ENCODE data around the gene STK33.

The STK33 gene

GRCh38 chr11:8403310-8403709 is 190.7 kb downstream of the STK33 start:
- no peaks in the 10 kb centered on the region for H3K36me3 ChIP-seq (ENCODE audit: insufficient read depth, low read length)
- H3K9ac ChIP-seq (ENCODE audit: low read length) = no peak overlapping the region
- H3K27me3 ChIP-seq (ENCODE audit: control insufficient read depth in 1 of 2, insufficient read depth in 2 of 2, low read length in 2 of 2) = no peaks in the 10 kb centered on the region
- H3K4me3 ChIP-seq (ENCODE audit: low read depth in 1 of 2, low read length in 2 of 2) = no peak overlapping the region
- H3K4me1 ChIP-seq (ENCODE audit: insufficient read depth, low read length) = no peaks in the 10 kb centered on the region
- H3K27ac ChIP-seq (ENCODE audit: low read depth, low read length) = no peak overlapping the region
- no peaks in the 10 kb centered on the region for H3K9me3 ChIP-seq (ENCODE audit: low read length)

GRCh38 chr11:8392886-8393285 is 201.1 kb downstream of the STK33 start:
- H3K9me3 ChIP-seq (ENCODE audit: low read length) = no peaks in the 10 kb centered on the region
- no peaks in the 10 kb centered on the region for H3K27me3 ChIP-seq (ENCODE audit: control insufficient read depth in 1 of 2, insufficient read depth in 2 of 2, low read length in 2 of 2)

GRCh38 chr11:8392166-8392565 is 201.9 kb downstream of the STK33 start:
- Histone ChIP-seq H3K9ac (ENCODE audit: low read length) (no peak overlapping the region), H3K36me3 (ENCODE audit: insufficient read depth, low read length) (no peaks in the 10 kb centered on the region), H3K27ac (ENCODE audit: low read depth, low read length) (no peak overlapping the region), H3K4me1 (ENCODE audit: insufficient read depth, low read length) (peaks cover 16% of the 10 kb centered on the region), H3K9me3 (ENCODE audit: low read length) (no peaks in the 10 kb centered on the region), H3K4me3 (ENCODE audit: low read depth in 1 of 2, low read length in 2 of 2) (no peak overlapping the region), H3K27me3 (ENCODE audit: control insufficient read depth in 1 of 2, insufficient read depth in 2 of 2, low read length in 2 of 2) (no peaks in the 10 kb centered on the region)

More at GRCh38 chr11:8392886-8393285, 201.1 kb downstream of the STK33 start:
- Histone ChIP-seq H3K27ac (ENCODE audit: low read depth, low read length) (no peak overlapping the region), H3K9ac (ENCODE audit: low read length) (no peak overlapping the region), H3K4me3 (ENCODE audit: low read depth in 1 of 2, low read length in 2 of 2) (no peak overlapping the region), H3K36me3 (ENCODE audit: insufficient read depth, low read length) (no peaks in the 10 kb centered on the region), H3K4me1 (ENCODE audit: insufficient read depth, low read length) (peaks cover 16% of the 10 kb centered on the region)

- Histone ChIP-seq H3K27me3 (ENCODE audit: control insufficient read depth in 1 of 2, insufficient read depth in 2 of 2, low read length in 2 of 2) (no peaks in the 10 kb centered on the region), H3K27ac (ENCODE audit: low read depth, low read length) (no peak overlapping the region), H3K36me3 (ENCODE audit: insufficient read depth, low read length) (no peaks in the 10 kb centered on the region), H3K9ac (ENCODE audit: low read length) (no peak overlapping the region), H3K4me3 (ENCODE audit: low read depth in 1 of 2, low read length in 2 of 2) (no peak overlapping the region), H3K9me3 (ENCODE audit: low read length) (no peaks in the 10 kb centered on the region), H3K4me1 (ENCODE audit: insufficient read depth, low read length) (peaks cover 16% of the 10 kb centered on the region)
Measured at GRCh38 chr11:8390851-8391612, 203.0 kb downstream of the STK33 start.

- no peaks in the 10 kb centered on the region for H3K27me3 ChIP-seq (ENCODE audit: control insufficient read depth in 1 of 2, insufficient read depth in 2 of 2, low read length in 2 of 2)
- peak overlapping the region; percentile 77 for H3K27ac ChIP-seq (ENCODE audit: low read depth, low read length)
- H3K4me1 ChIP-seq (ENCODE audit: insufficient read depth, low read length) = peaks cover 16% of the 10 kb centered on the region
- H3K9me3 ChIP-seq (ENCODE audit: low read length) = no peaks in the 10 kb centered on the region
- no peaks in the 10 kb centered on the region for H3K36me3 ChIP-seq (ENCODE audit: insufficient read depth, low read length)
- H3K4me3 ChIP-seq (ENCODE audit: low read depth in 1 of 2, low read length in 2 of 2) = peak overlapping the region in 1 of 2 donors; percentile 43
- no peak overlapping the region for H3K9ac ChIP-seq (ENCODE audit: low read length)
Measured at GRCh38 chr11:8389029-8389996, 204.7 kb downstream of the STK33 start.

- Histone ChIP-seq H3K4me3 (ENCODE audit: low read depth in 1 of 2, low read length in 2 of 2) (no peak overlapping the region), H3K9ac (ENCODE audit: low read length) (no peak overlapping the region), H3K9me3 (ENCODE audit: low read length) (no peaks in the 10 kb centered on the region), H3K27me3 (ENCODE audit: control insufficient read depth in 1 of 2, insufficient read depth in 2 of 2, low read length in 2 of 2) (no peaks in the 10 kb centered on the region), H3K4me1 (ENCODE audit: insufficient read depth, low read length) (peaks cover 16% of the 10 kb centered on the region), H3K36me3 (ENCODE audit: insufficient read depth, low read length) (no peaks in the 10 kb centered on the region), H3K27ac (ENCODE audit: low read depth, low read length) (no peak overlapping the region)
Measured at GRCh38 chr11:8387693-8388092, 206.3 kb downstream of the STK33 start.

- H3K9me3 ChIP-seq (ENCODE audit: low read length) = no peaks in the 10 kb centered on the region
- H3K9ac ChIP-seq (ENCODE audit: low read length) = no peak overlapping the region
- no peaks in the 10 kb centered on the region for H3K27me3 ChIP-seq (ENCODE audit: control insufficient read depth in 1 of 2, insufficient read depth in 2 of 2, low read length in 2 of 2)
- H3K4me3 ChIP-seq (ENCODE audit: low read depth in 1 of 2, low read length in 2 of 2) = no peak overlapping the region
- no peak overlapping the region for H3K27ac ChIP-seq (ENCODE audit: low read depth, low read length)
- H3K36me3 ChIP-seq (ENCODE audit: insufficient read depth, low read length) = no peaks in the 10 kb centered on the region
- peaks cover 16% of the 10 kb centered on the region for H3K4me1 ChIP-seq (ENCODE audit: insufficient read depth, low read length)
Measured at GRCh38 chr11:8387141-8387540, 206.9 kb downstream of the STK33 start.

GRCh38 chr11:8386134-8386864 is 207.7 kb downstream of the STK33 start:
- no peaks in the 10 kb centered on the region for H3K9me3 ChIP-seq (ENCODE audit: low read length)
- H3K4me3 ChIP-seq (ENCODE audit: low read depth in 1 of 2, low read length in 2 of 2) = no peak overlapping the region
- no peak overlapping the region for H3K27ac ChIP-seq (ENCODE audit: low read depth, low read length)
- no peak overlapping the region for H3K9ac ChIP-seq (ENCODE audit: low read length)
- peaks cover 16% of the 10 kb centered on the region for H3K4me1 ChIP-seq (ENCODE audit: insufficient read depth, low read length)
- H3K27me3 ChIP-seq (ENCODE audit: control insufficient read depth in 1 of 2, insufficient read depth in 2 of 2, low read length in 2 of 2) = no peaks in the 10 kb centered on the region
- no peaks in the 10 kb centered on the region for H3K36me3 ChIP-seq (ENCODE audit: insufficient read depth, low read length)

GRCh38 chr11:8384199-8384821 is 209.7 kb downstream of the STK33 start:
- Histone ChIP-seq H3K4me1 (ENCODE audit: insufficient read depth, low read length) (peaks cover 6% of the 10 kb centered on the region), H3K27ac (ENCODE audit: low read depth, low read length) (no peak overlapping the region), H3K9me3 (ENCODE audit: low read length) (no peaks in the 10 kb centered on the region), H3K27me3 (ENCODE audit: control insufficient read depth in 1 of 2, insufficient read depth in 2 of 2, low read length in 2 of 2) (no peaks in the 10 kb centered on the region), H3K9ac (ENCODE audit: low read length) (no peak overlapping the region), H3K4me3 (ENCODE audit: low read depth in 1 of 2, low read length in 2 of 2) (no peak overlapping the region), H3K36me3 (ENCODE audit: insufficient read depth, low read length) (no peaks in the 10 kb centered on the region)

GRCh38 chr11:8383627-8384026 is 210.4 kb downstream of the STK33 start:
- Histone ChIP-seq H3K9me3 (ENCODE audit: low read length) (no peaks in the 10 kb centered on the region), H3K9ac (ENCODE audit: low read length) (no peak overlapping the region), H3K27ac (ENCODE audit: low read depth, low read length) (no peak overlapping the region), H3K27me3 (ENCODE audit: control insufficient read depth in 1 of 2, insufficient read depth in 2 of 2, low read length in 2 of 2) (no peaks in the 10 kb centered on the region), H3K4me1 (ENCODE audit: insufficient read depth, low read length) (no peaks in the 10 kb centered on the region), H3K36me3 (ENCODE audit: insufficient read depth, low read length) (no peaks in the 10 kb centered on the region), H3K4me3 (ENCODE audit: low read depth in 1 of 2, low read length in 2 of 2) (no peak overlapping the region)

GRCh38 chr11:8383227-8383626 is 210.8 kb downstream of the STK33 start:
- no peaks in the 10 kb centered on the region for H3K9me3 ChIP-seq (ENCODE audit: low read length)
- no peak overlapping the region for H3K27ac ChIP-seq (ENCODE audit: low read depth, low read length)
- no peaks in the 10 kb centered on the region for H3K36me3 ChIP-seq (ENCODE audit: insufficient read depth, low read length)

More at GRCh38 chr11:8383227-8383626, 210.8 kb downstream of the STK33 start:
- no peaks in the 10 kb centered on the region for H3K4me1 ChIP-seq (ENCODE audit: insufficient read depth, low read length)
- no peak overlapping the region for H3K9ac ChIP-seq (ENCODE audit: low read length)
- no peak overlapping the region for H3K4me3 ChIP-seq (ENCODE audit: low read depth in 1 of 2, low read length in 2 of 2)
- no peaks in the 10 kb centered on the region for H3K27me3 ChIP-seq (ENCODE audit: control insufficient read depth in 1 of 2, insufficient read depth in 2 of 2, low read length in 2 of 2)
